ENCODE measurements around the gene MRPL16.

- TF ChIP-seq CTCF (IDR thresholded peaks at IDR 0.05) (no peak), POLR2A (IDR thresholded peaks at IDR 0.05) (no peak)
Observed at GRCh38 chr11:59794417-59794816, 16.2 kb downstream of the MRPL16 start.
